H1 (cell line): ENCODE data around the gene CCP110. TPM values are rescaled to one million over a fixed set of nuclear protein-coding genes. Genes with fewer than 3 reads are reported as not detected.

Source experiments
- CTCF ChIA-PET: fragments of 300-600 bp; sonication (Branson Sonifier 250); formaldehyde crosslinking; loops from one replicate; lab custom pipeline; 2021; ENCODE audit not compliant: partially characterized antibody; lab: Charles Lee
- POLR2A ChIA-PET: fragments of 300-600 bp; sonication (Branson Sonifier 250); formaldehyde crosslinking; loops from one replicate; lab custom pipeline; 2021; ENCODE audit warnings: inconsistent platforms; ENCODE audit not compliant: partially characterized antibody; lab: Charles Lee
- DNase-seq, 2 experiments: peaks; one replicate each; pipeline versions ENCODE4 v3.0.0 to v3.0.0-alpha.2; 2010 to 2022; ENCODE audit warnings: low spot score in 2 of 2, low read depth in 1 of 2, mixed read lengths in 1 of 2
- FAIRE-seq: peaks from 2 replicates; lab custom pipeline; 2011; peaks lifted over from hg19 to GRCh38; lab: Jason Lieb, UNC
- H2AFZ ChIP-seq: 2 replicates; pipeline ENCODE4 v1.8.1; 2012; ENCODE audit warnings: low read length, inconsistent platforms
- H2AK5ac ChIP-seq: 2 replicates; pipeline ENCODE4 v1.6.1; 2013; ENCODE audit warnings: low read depth, low read length
- H2BK120ac ChIP-seq: replicated peaks from 2 replicates; pipeline ENCODE3; 2013; ENCODE audit warnings: low read depth, low read length, inconsistent platforms
- H2BK12ac ChIP-seq: 2 replicates; pipeline ENCODE4 v1.6.1; 2013; ENCODE audit warnings: low read depth, low read length
- H2BK15ac ChIP-seq: 2 replicates; pipeline ENCODE4 v1.6.1; 2013; ENCODE audit warnings: low read length
- H2BK20ac ChIP-seq: 2 replicates; pipeline ENCODE4 v1.6.1; 2013; ENCODE audit warnings: low read length
- H2BK5ac ChIP-seq: 2 replicates; pipeline ENCODE4 v1.6.1; 2013; ENCODE audit warnings: low read depth, low read length
- H3K14ac ChIP-seq: 2 replicates; pipeline ENCODE4 v1.6.1; 2013; ENCODE audit warnings: inconsistent platforms; ENCODE audit not compliant: insufficient read length
- H3K18ac ChIP-seq: 2 replicates; pipeline ENCODE4 v1.6.1; 2013; ENCODE audit warnings: low read length; ENCODE audit errors: extremely low read depth
- H3K23ac ChIP-seq: 2 replicates; pipeline ENCODE4 v1.6.1; 2013; ENCODE audit warnings: inconsistent platforms; ENCODE audit not compliant: insufficient read length
- H3K23me2 ChIP-seq: 2 replicates; pipeline ENCODE4 v1.6.1; 2013; ENCODE audit warnings: low read depth, low read length
- H3K27ac ChIP-seq: 2 replicates; pipeline ENCODE4 v1.6.1; 2011; ENCODE audit warnings: low read depth, low read length, inconsistent platforms
- H3K27me3 ChIP-seq, 4 experiments: replicated peaks in 1 of 4; 1 replicate in 1 of 4; 2 replicates in 3 of 4; pipeline versions ENCODE4 v1.6.1 to v1.8.1; 2011 to 2013; ENCODE audit warnings: low read length in 3 of 4, mild to moderate bottlenecking in 3 of 4, inconsistent platforms in 2 of 4, mixed read lengths in 2 of 4, moderate library complexity in 1 of 4; ENCODE audit not compliant: control insufficient read depth in 3 of 4, insufficient read depth in 3 of 4; ENCODE audit errors: extremely low read depth in 1 of 4
- H3K36me3 ChIP-seq, 4 experiments: 2 replicates each; pipeline versions ENCODE4 v1.6.1 to v1.8.1; 2011 to 2013; ENCODE audit warnings: mild to moderate bottlenecking in 4 of 4, low read length in 3 of 4, moderate library complexity in 2 of 4, control low read depth in 1 of 4, inconsistent platforms in 1 of 4; ENCODE audit not compliant: insufficient read depth in 4 of 4, control insufficient read depth in 2 of 4
- H3K4ac ChIP-seq: replicated peaks from 2 replicates; pipeline ENCODE3; 2013; ENCODE audit warnings: low read length, low read depth, mixed read lengths, inconsistent platforms; ENCODE audit not compliant: insufficient read length
- H3K4me1 ChIP-seq, 4 experiments: replicated peaks in 1 of 4; 1 replicate in 1 of 4; 2 replicates in 3 of 4; pipeline versions ENCODE4 v1.6.1 to v1.8.1; 2011 to 2013; ENCODE audit warnings: low read length in 3 of 4, inconsistent platforms in 2 of 4, mixed read lengths in 1 of 4; ENCODE audit not compliant: insufficient read depth in 4 of 4, control insufficient read depth in 3 of 4
- H3K4me2 ChIP-seq, 2 experiments: 2 replicates each; pipeline versions ENCODE4 v1.6.1 to v1.8.1; 2011 to 2013; ENCODE audit warnings: low read depth in 2 of 2, low read length in 2 of 2, control low read depth in 1 of 2, inconsistent platforms in 1 of 2, mild to moderate bottlenecking in 1 of 2; ENCODE audit not compliant: insufficient read depth in 1 of 2
- H3K4me3 ChIP-seq, 4 experiments: fragments of 200-600, 300-600 bp in 1 of 4; sonication (generic), shearing (Covaris generic), sonication (Bioruptor Twin) in 1 of 4; 2 replicates each; pipeline versions ENCODE4 v1.5.1 to v1.8.1; 2011 to 2016; ENCODE audit warnings: low read length in 4 of 4, low read depth in 3 of 4, control low read depth in 2 of 4, inconsistent platforms in 2 of 4, mild to moderate bottlenecking in 2 of 4, mixed read lengths in 1 of 4, moderate library complexity in 1 of 4; ENCODE audit not compliant: insufficient read depth in 2 of 4; ENCODE audit errors: extremely low read depth in 1 of 4
- H3K56ac ChIP-seq: replicated peaks from 2 replicates; pipeline ENCODE3; 2013; ENCODE audit warnings: low read depth, mild to moderate bottlenecking, mixed read lengths, low read length, inconsistent platforms; ENCODE audit not compliant: insufficient read length
- H3K79me1 ChIP-seq: 2 replicates; pipeline ENCODE4 v1.6.1; 2013; ENCODE audit warnings: low read depth, low read length, control low read depth
- H3K79me2 ChIP-seq, 2 experiments: 2 replicates each; pipeline versions ENCODE4 v1.6.1 to v1.8.1; 2012 to 2013; ENCODE audit warnings: low read length in 2 of 2, mild to moderate bottlenecking in 2 of 2, inconsistent platforms in 1 of 2; ENCODE audit not compliant: insufficient read depth in 2 of 2, control insufficient read depth in 1 of 2
- H3K9ac ChIP-seq, 4 experiments: replicated peaks in 1 of 4; 1 replicate in 1 of 4; 2 replicates in 3 of 4; pipeline versions ENCODE4 v1.6.1 to v1.8.1; 2011 to 2013; ENCODE audit warnings: low read depth in 3 of 4, low read length in 3 of 4, control low read depth in 2 of 4, mild to moderate bottlenecking in 2 of 4, moderate library complexity in 2 of 4, inconsistent platforms in 1 of 4; ENCODE audit errors: extremely low read depth in 1 of 4
- H3K9me3 ChIP-seq, 2 experiments: 2 replicates each; pipeline versions ENCODE4 v1.6.1 to v1.8.1; 2012 to 2013; ENCODE audit warnings: mild to moderate bottlenecking in 2 of 2, moderate library complexity in 2 of 2, control low read depth in 1 of 2, inconsistent platforms in 1 of 2, low read depth in 1 of 2, low read length in 1 of 2, mixed read lengths in 1 of 2; ENCODE audit not compliant: insufficient read depth in 2 of 2
- H4K20me1 ChIP-seq, 2 experiments: replicated peaks in 1 of 2; 2 replicates each; pipeline versions ENCODE3 to v1.8.1; 2011 to 2013; ENCODE audit warnings: inconsistent platforms in 2 of 2, low read length in 2 of 2, mild to moderate bottlenecking in 1 of 2; ENCODE audit not compliant: insufficient read depth in 2 of 2, control insufficient read depth in 1 of 2
- H4K5ac ChIP-seq: 2 replicates; pipeline ENCODE4 v1.6.1; 2013; ENCODE audit warnings: low read length, low read depth, mixed read lengths, inconsistent platforms; ENCODE audit not compliant: insufficient read length
- H4K8ac ChIP-seq: 2 replicates; pipeline ENCODE4 v1.8.0; 2013; ENCODE audit warnings: mild to moderate bottlenecking, moderate library complexity, low read length, inconsistent platforms; ENCODE audit not compliant: insufficient read depth; ENCODE audit errors: extremely low read depth
- H4K91ac ChIP-seq: replicated peaks from 2 replicates; pipeline ENCODE3; 2013; ENCODE audit warnings: low read length, mixed read lengths, inconsistent platforms; ENCODE audit not compliant: insufficient read length
- CREB1 ChIP-seq: IDR thresholded peaks from 2 replicates; pipeline ENCODE4 v1.6.1; 2012; ENCODE audit warnings: inconsistent platforms
- EP300 ChIP-seq, 2 experiments: IDR thresholded peaks; 1 replicate in 1 of 2; 2 replicates in 1 of 2; pipeline ENCODE4 v1.6.1; 2011 to 2012; ENCODE audit warnings: low read depth in 2 of 2, low read length in 2 of 2, mild to moderate bottlenecking in 2 of 2, borderline replicate concordance in 1 of 2, inconsistent platforms in 1 of 2, moderate library complexity in 1 of 2
- FOSL1 ChIP-seq: IDR thresholded peaks from 2 replicates; pipeline ENCODE4 v1.6.1; 2011; ENCODE audit warnings: mild to moderate bottlenecking, low read depth, low read length, moderate library complexity; ENCODE audit not compliant: insufficient read depth
- HDAC6 ChIP-seq: IDR thresholded peaks from one replicate; pipeline ENCODE4 v1.7.1; 2012; ENCODE audit warnings: low read depth, mild to moderate bottlenecking, inconsistent platforms, low read length, moderate library complexity
- POLR2A ChIP-seq, 2 experiments: IDR thresholded peaks; 1 replicate in 1 of 2; 2 replicates in 1 of 2; pipeline ENCODE4 v1.6.1; 2011; ENCODE audit warnings: low read depth in 2 of 2, low read length in 2 of 2, mild to moderate bottlenecking in 2 of 2; ENCODE audit errors: control extremely low read depth in 1 of 2
- POU5F1 ChIP-seq: IDR thresholded peaks from 2 replicates; pipeline ENCODE4 v1.6.1; 2011; ENCODE audit warnings: low read depth, mild to moderate bottlenecking, low read length, moderate library complexity
- RAD21 ChIP-seq, 2 experiments: IDR thresholded peaks in 1 of 2; conservative IDR thresholded peaks in 1 of 2; 2 replicates each; pipeline ENCODE4 v1.6.1; 2011; ENCODE audit warnings: low read depth in 2 of 2, low read length in 2 of 2, improper control_type of control experiment in 1 of 2, inconsistent platforms in 1 of 2, mild to moderate bottlenecking in 1 of 2, moderate library complexity in 1 of 2
- RBBP5 ChIP-seq: IDR thresholded peaks from 2 replicates; pipeline ENCODE4 v1.7.1; 2012; ENCODE audit warnings: low read depth, mild to moderate bottlenecking, inconsistent platforms, low read length, moderate library complexity, borderline replicate concordance
- RNF2 ChIP-seq: fragments of 200-900, 300-1000 bp; sonication (generic); IDR thresholded peaks from 2 replicates; pipeline ENCODE4 v1.7.1; 2016; ENCODE audit warnings: borderline replicate concordance, low read depth, mild to moderate bottlenecking, antibody characterized with exemption, low read length; ENCODE audit not compliant: poor library complexity, severe bottlenecking; ENCODE audit errors: missing control alignments
- RXRA ChIP-seq: IDR thresholded peaks from 2 replicates; pipeline ENCODE4 v1.6.1; 2011; ENCODE audit warnings: low read depth, mild to moderate bottlenecking, low read length, moderate library complexity; ENCODE audit not compliant: insufficient read depth
- SIX5 ChIP-seq: IDR thresholded peaks from 2 replicates; pipeline ENCODE4 v1.6.1; 2011; ENCODE audit warnings: mild to moderate bottlenecking, low read depth, low read length
- TAF7 ChIP-seq: optimal IDR thresholded peaks from 2 replicates; pipeline ENCODE3; 2011; ENCODE audit warnings: low read depth, mild to moderate bottlenecking, inconsistent platforms, low read length, moderate library complexity, borderline replicate concordance
- WGBS, 2 experiments: shearing (Covaris generic) in 1 of 2; methylation state at CpG; one replicate each; pipeline versions ENCODE4 v1.1.6 to v1.1.7; 2013 to 2015; ENCODE audit warnings: low lambda C conversion rate in 2 of 2, mixed read lengths in 2 of 2, inconsistent platforms in 1 of 2, low coverage in 1 of 2, missing lambda C conversion rate in 1 of 2; ENCODE audit not compliant: insufficient replicate concordance in 2 of 2, insufficient coverage in 1 of 2, insufficient read length in 1 of 2; ENCODE audit errors: extremely low coverage in 1 of 2, missing lambda C conversion rate in 1 of 2; 5-methylcytosine and 5-hydroxymethylcytosine counted together
- polyA plus RNA-seq, 7 experiments: library from polyadenylated mRNA; depleted of rRNA in 3 of 7; stranded (reverse) in 5 of 7; unstranded in 2 of 7; fragments of >200 nt in 5 of 7; fragments of 200-250 nt in 2 of 7; gene quantifications; 1 replicate in 5 of 7; 2 replicates in 1 of 7; 4 replicates in 1 of 7; pipeline versions ENCODE4 v1.2.1 to v1.2.3, GENCODE V29; 2011 to 2013; ENCODE audit warnings: missing spikeins in 2 of 7, mixed read lengths in 2 of 7
- total RNA-seq: library from RNA; stranded (reverse); fragmentation: NEBNext Ultra II Directional; extraction: Animal tissue kit (Norgen Biotek cat#: 25700); gene quantifications from 2 replicates; pipeline ENCODE4 v1.2.1, GENCODE V29; 2021

Gene CCP110
- total and polyA plus RNA-seq, 2 of the 8 experiments (the other 6 are each of a cell fraction or from before 2014, with no cell fraction given), result 3.2 to 19.8 TPM

DNA sequence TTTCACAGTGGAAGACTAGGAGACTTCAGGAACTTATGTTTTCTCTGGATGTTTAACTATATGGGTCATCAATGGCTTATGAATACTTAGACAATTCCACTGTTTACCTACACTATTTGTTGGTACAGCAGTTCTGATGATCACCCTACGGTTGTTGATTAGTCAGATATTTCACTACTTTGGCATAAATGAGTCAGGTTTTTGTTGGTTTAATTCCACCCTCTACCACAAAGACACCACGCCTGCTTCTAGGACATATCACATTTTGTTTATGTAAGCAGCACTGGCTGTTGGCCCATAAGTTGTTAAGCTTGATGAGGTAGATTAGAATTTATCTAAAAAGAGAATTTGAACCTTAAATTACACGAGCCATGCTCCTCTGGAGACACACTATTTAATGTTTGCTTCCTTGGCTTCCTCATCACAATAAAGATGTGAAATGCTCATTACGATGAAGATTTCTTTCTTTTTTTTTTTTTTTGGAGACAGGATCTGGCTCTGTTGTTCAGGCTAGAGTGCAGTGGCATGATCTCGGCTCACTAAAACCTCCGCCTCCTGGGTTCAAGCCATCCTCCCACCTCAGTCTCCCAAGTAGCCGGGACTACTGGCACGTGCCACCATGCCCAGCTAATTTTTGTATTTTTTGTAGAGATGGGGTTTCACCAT, 6.2 kb upstream of the CCP110 start:
- no peak overlapping the region for H2BK5ac ChIP-seq
- no peak overlapping the region for H2BK12ac ChIP-seq
- no peak overlapping the region for H3K56ac ChIP-seq
- no peak overlapping the region for H3K18ac ChIP-seq
- no peak overlapping the region for H2AFZ ChIP-seq
- no peak overlapping the region for H2BK20ac ChIP-seq
- H3K4ac ChIP-seq, result no peak overlapping the region
- FAIRE-seq, result no peak
- WGBS, 2 experiments, result 86% methylated on average over 7 of the region's 8 CpGs; no CpG with 5 or more reads in 1 of the 2 experiments
- H3K79me2 ChIP-seq, result peaks cover 3 to 50% of the 10 kb centered on the region in 2 experiments; a peak in 3 of 4 replicates
- no peak overlapping the region for H3K4me3 ChIP-seq
- H2BK120ac ChIP-seq, result no peak overlapping the region
- CTCF ChIA-PET, result interaction anchor here (0.5 kb wide), 1 partner anchor 248 kb away, joined by 5 read pairs; no protein-coding TSS in a partner anchor
- no peak overlapping the region for H4K5ac ChIP-seq
- H2BK15ac ChIP-seq, result no peak overlapping the region
- no peak overlapping the region for H4K8ac ChIP-seq
- H3K23me2 ChIP-seq, result peaks cover 3% of the 10 kb centered on the region
- H3K79me1 ChIP-seq, result no peaks in the 10 kb centered on the region; the same call in 1 of the 2 replicates
- H4K20me1 ChIP-seq, result peaks cover 2 to 5% of the 10 kb centered on the region in 2 experiments
- H3K27me3 ChIP-seq, result peaks cover 0 to 1% (median 0%) of the 10 kb centered on the region in 4 experiments; a peak in 1 of 7 replicates
- H3K23ac ChIP-seq, result no peak overlapping the region
- H4K91ac ChIP-seq, result no peak overlapping the region
- no peak overlapping the region for H3K14ac ChIP-seq
- no peak overlapping the region for H2AK5ac ChIP-seq
- peaks cover 2 to 10% (median 5%) of the 10 kb centered on the region in 4 experiments; a peak in 5 of 7 replicates for H3K4me1 ChIP-seq
- POLR2A ChIA-PET, result interaction anchor here (1.9 kb wide), 1 partner anchor 38 kb away, joined by 4 read pairs; the partner anchor contains the start of gene VPS35L
- no peak overlapping the region for H3K4me2 ChIP-seq
- no peak overlapping the region for H3K9ac ChIP-seq
- H3K36me3 ChIP-seq, result peaks cover 0 to 33% (median 14%) of the 10 kb centered on the region in 4 experiments; a peak in 5 of 8 replicates
- no peaks in the 10 kb centered on the region for H3K9me3 ChIP-seq
- DNase-seq, result no peak
- H3K27ac ChIP-seq, result no peak overlapping the region
- no peak for TF ChIP-seq POU5F1
- no peak for TF ChIP-seq EP300 (IDR thresholded peaks at IDR 0.05; ENCODE audit: borderline replicate concordance in 1 of 2, low read depth in 2 of 2, low read length in 2 of 2)
- no peak for TF ChIP-seq RNF2
- TF ChIP-seq RXRA, result no peak
- no peak for TF ChIP-seq TAF7
- TF ChIP-seq FOSL1, result no peak
- no peak for TF ChIP-seq SIX5
- TF ChIP-seq HDAC6, result no peak
- TF ChIP-seq RAD21 (IDR thresholded peaks at IDR 0.05 in 1 of 2, conservative IDR thresholded peaks at IDR 0.05 in 1 of 2; ENCODE audit: low read depth in 2 of 2, low read length in 2 of 2), result no peak
- no peak for TF ChIP-seq POLR2A (IDR thresholded peaks at IDR 0.05; ENCODE audit: control extremely low read depth in 1 of 2, low read depth in 2 of 2, low read length in 2 of 2)
- no peak for TF ChIP-seq CREB1
- no peak for TF ChIP-seq RBBP5
